Mesenchymal stem cell (in vitro differentiated cells and primary cell): ENCODE data around the gene TTC7B.
A peak's percentile ranks its signal among the peaks of the same experiment; 100 is the strongest.

ENCODE experiments used
- DNase-seq: peaks from one replicate; pipeline ENCODE4 v3.0.0-alpha.2; 2013
- H2AFZ ChIP-seq: one replicate; pipeline ENCODE4 v1.6.1; 2013; ENCODE audit warnings: low read depth, mild to moderate bottlenecking, control low read depth, inconsistent platforms, low read length, moderate library complexity
- H2AK5ac ChIP-seq: 2 replicates; pipeline ENCODE4 v1.6.1; 2013; ENCODE audit warnings: low read length, moderate library complexity, mild to moderate bottlenecking, inconsistent platforms; ENCODE audit not compliant: severe bottlenecking
- H2BK120ac ChIP-seq: one replicate; pipeline ENCODE4 v1.6.1; 2013; ENCODE audit warnings: low read depth, mild to moderate bottlenecking, inconsistent platforms, low read length, moderate library complexity
- H2BK12ac ChIP-seq, 2 experiments: one replicate each; pipeline ENCODE4 v1.6.1; 2013; ENCODE audit warnings: inconsistent platforms in 2 of 2, low read length in 2 of 2, mild to moderate bottlenecking in 2 of 2, moderate library complexity in 2 of 2, control low read depth in 1 of 2
- H2BK15ac ChIP-seq: one replicate; pipeline ENCODE4 v1.6.1; 2013; ENCODE audit warnings: mild to moderate bottlenecking, low read depth, inconsistent platforms; ENCODE audit not compliant: poor library complexity, severe bottlenecking
- H2BK5ac ChIP-seq: 2 replicates; pipeline ENCODE4 v1.6.1; 2013; ENCODE audit warnings: low read depth, mild to moderate bottlenecking, low read length, control low read depth, inconsistent platforms; ENCODE audit not compliant: poor library complexity, severe bottlenecking
- H3K14ac ChIP-seq, 2 experiments: one replicate each; pipeline ENCODE4 v1.6.1; 2013; ENCODE audit warnings: inconsistent platforms in 2 of 2, low read length in 2 of 2, control low read depth in 1 of 2, mild to moderate bottlenecking in 1 of 2, moderate library complexity in 1 of 2
- H3K18ac ChIP-seq, 2 experiments: one replicate each; pipeline ENCODE4 v1.6.1; 2013; ENCODE audit warnings: inconsistent platforms in 2 of 2, low read length in 2 of 2, control low read depth in 1 of 2, low read depth in 1 of 2, mild to moderate bottlenecking in 1 of 2
- H3K23ac ChIP-seq, 2 experiments: one replicate each; pipeline ENCODE4 v1.6.1; 2013; ENCODE audit warnings: inconsistent platforms in 2 of 2, low read length in 2 of 2, mild to moderate bottlenecking in 2 of 2, moderate library complexity in 2 of 2, control low read depth in 1 of 2
- H3K27ac ChIP-seq: 2 replicates; pipeline ENCODE4 v1.5.1; 2013; ENCODE audit warnings: mild to moderate bottlenecking, moderate library complexity, low read length, control low read depth, inconsistent platforms; ENCODE audit not compliant: poor library complexity, severe bottlenecking
- H3K27me3 ChIP-seq, 2 experiments: 2 replicates each; pipeline versions ENCODE4 v1.6.1 to v1.7.0; 2013; ENCODE audit warnings: low read length in 2 of 2, mild to moderate bottlenecking in 2 of 2, moderate library complexity in 2 of 2, control low read depth in 1 of 2, inconsistent platforms in 1 of 2; ENCODE audit not compliant: control insufficient read depth in 1 of 2, insufficient read depth in 1 of 2
- H3K36me3 ChIP-seq, 2 experiments: 2 replicates each; pipeline versions ENCODE4 v1.6.1 to v1.7.0; 2013; ENCODE audit warnings: low read length in 2 of 2, control low read depth in 1 of 2, inconsistent platforms in 1 of 2, low read depth in 1 of 2, mild to moderate bottlenecking in 1 of 2; ENCODE audit not compliant: insufficient read depth in 2 of 2, control insufficient read depth in 1 of 2
- H3K4ac ChIP-seq, 2 experiments: one replicate each; pipeline ENCODE4 v1.6.1; 2013; ENCODE audit warnings: inconsistent platforms in 2 of 2, low read length in 2 of 2, mild to moderate bottlenecking in 2 of 2, moderate library complexity in 2 of 2, control low read depth in 1 of 2, low read depth in 1 of 2
- H3K4me1 ChIP-seq: 2 replicates; pipeline ENCODE4 v1.6.1; 2013; ENCODE audit warnings: low read depth, low read length, control low read depth; ENCODE audit not compliant: control insufficient read depth, insufficient read depth
- H3K4me2 ChIP-seq: 2 replicates; pipeline ENCODE4 v1.6.1; 2013; ENCODE audit warnings: low read length, mild to moderate bottlenecking, inconsistent platforms; ENCODE audit not compliant: poor library complexity, severe bottlenecking
- H3K4me3 ChIP-seq, 2 experiments: 2 replicates each; pipeline versions ENCODE4 v1.5.1 to v1.7.0; 2013; ENCODE audit warnings: low read length in 2 of 2, mild to moderate bottlenecking in 2 of 2, control low read depth in 1 of 2, low read depth in 1 of 2; ENCODE audit not compliant: insufficient read depth in 1 of 2
- H3K79me1 ChIP-seq: replicated peaks from 2 replicates; pipeline ENCODE4 v1.6.1; 2013; ENCODE audit warnings: mild to moderate bottlenecking, control low read depth, low read length, inconsistent platforms; ENCODE audit not compliant: poor library complexity, severe bottlenecking
- H3K9ac ChIP-seq: 2 replicates; pipeline ENCODE4 v1.7.0; 2013; ENCODE audit warnings: mild to moderate bottlenecking, low read length, moderate library complexity
- H3K9me3 ChIP-seq: 2 replicates; pipeline ENCODE4 v1.7.0; 2013; ENCODE audit warnings: mild to moderate bottlenecking, low read length; ENCODE audit not compliant: control insufficient read depth
- H4K8ac ChIP-seq: one replicate; pipeline ENCODE4 v1.6.1; 2013; ENCODE audit warnings: inconsistent platforms, mild to moderate bottlenecking, low read length, moderate library complexity
- H4K91ac ChIP-seq: one replicate; pipeline ENCODE4 v1.6.1; 2013; ENCODE audit warnings: mild to moderate bottlenecking, low read length, inconsistent platforms
- WGBS: methylation state at CpG from one replicate; pipeline ENCODE4 v1.1.7; 2013; ENCODE audit warnings: mixed read lengths; 5-methylcytosine and 5-hydroxymethylcytosine counted together

TTC7B gene

DNA sequence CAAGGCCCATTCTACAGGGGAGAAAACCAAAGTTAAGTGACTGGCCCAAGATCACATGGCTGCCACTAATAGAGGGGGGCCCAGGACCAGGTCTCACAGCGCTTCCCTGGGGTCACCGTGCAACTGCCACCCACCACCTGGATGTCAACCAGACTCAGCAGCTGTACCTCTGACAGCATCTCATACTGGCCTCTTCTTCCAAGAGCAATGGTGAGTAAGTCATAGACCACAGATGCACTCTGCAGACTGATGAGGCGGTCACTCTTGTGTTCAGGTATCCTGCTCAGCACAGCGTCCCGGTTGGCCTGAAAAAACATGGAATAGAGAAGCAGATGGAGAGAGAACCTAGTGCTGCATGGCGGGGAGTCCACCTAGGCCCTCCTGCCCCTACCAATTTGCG, 139.9 kb downstream of the TTC7B start:
- Histone ChIP-seq H4K91ac (no peak overlapping the region), H3K9ac (no peak overlapping the region), H3K14ac (no peak overlapping the region), H2AFZ (no peak overlapping the region), H2BK12ac (peak overlapping the region in 1 of 2 experiments; percentile 72), H3K27me3 (no peaks in the 10 kb centered on the region), H3K4me2 (no peak overlapping the region), H2BK15ac (no peak overlapping the region), H2BK5ac (no peak overlapping the region), H2AK5ac (no peak overlapping the region), H2BK120ac (no peak overlapping the region), H3K23ac (no peak overlapping the region), H3K4ac (peak overlapping the region in 1 of 2 experiments; percentile 71), H3K79me1 (no peaks in the 10 kb centered on the region), H3K36me3 (peaks cover 23 to 31% of the 10 kb centered on the region in 2 experiments), H3K4me3 (no peak overlapping the region), H3K4me1 (peaks cover 2% of the 10 kb centered on the region), H3K9me3 (no peaks in the 10 kb centered on the region), H3K18ac (peak overlapping the region; percentile 3 to 61), H4K8ac (no peak overlapping the region), H3K27ac (no peak overlapping the region)
- DNase-seq: no peak
- WGBS: 84% methylated on average over 7 of the region's 7 CpGs

DNA sequence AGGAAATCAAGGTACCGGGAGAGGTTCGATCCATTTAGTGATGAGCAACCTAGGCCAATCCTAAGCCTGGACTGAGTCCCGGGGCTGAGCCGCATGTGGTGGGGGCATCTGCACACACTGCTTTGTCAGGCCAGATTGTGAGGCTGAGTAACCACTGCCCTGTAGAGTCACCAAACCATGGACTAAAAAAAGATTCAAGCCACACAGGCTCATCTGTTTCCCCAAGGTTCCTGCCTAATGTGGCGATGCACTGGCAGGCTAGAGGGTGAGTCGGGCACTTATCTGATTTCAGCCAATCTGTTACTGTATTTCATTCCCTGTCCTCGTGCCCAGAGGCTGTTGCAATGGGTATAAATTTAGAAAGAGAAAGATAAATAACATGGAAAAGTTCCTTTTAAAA, 140.8 kb downstream of the TTC7B start:
- H3K18ac ChIP-seq: no peak overlapping the region
- no peak overlapping the region for H3K4me3 ChIP-seq
- H3K27ac ChIP-seq: no peak overlapping the region
- H3K4me1 ChIP-seq: peaks cover 2% of the 10 kb centered on the region
- H2BK5ac ChIP-seq: no peak overlapping the region
- WGBS: 76% methylated on average over 6 of the region's 7 CpGs
- peak; percentile 54 for DNase-seq
- H2AK5ac ChIP-seq: no peak overlapping the region
- no peak overlapping the region for H2AFZ ChIP-seq
- H3K23ac ChIP-seq: no peak overlapping the region
- peak overlapping the region; percentile 55 for H3K9ac ChIP-seq
- no peak overlapping the region for H3K4me2 ChIP-seq
- H2BK15ac ChIP-seq: no peak overlapping the region
- no peak overlapping the region for H2BK12ac ChIP-seq
- H3K36me3 ChIP-seq: peaks cover 23 to 37% of the 10 kb centered on the region in 2 experiments
- no peak overlapping the region for H4K8ac ChIP-seq
- no peak overlapping the region for H3K14ac ChIP-seq
- H3K9me3 ChIP-seq: no peaks in the 10 kb centered on the region
- no peak overlapping the region for H2BK120ac ChIP-seq
- no peak overlapping the region for H4K91ac ChIP-seq
- no peak overlapping the region for H3K4ac ChIP-seq
- H3K79me1 ChIP-seq: no peaks in the 10 kb centered on the region
- H3K27me3 ChIP-seq: no peaks in the 10 kb centered on the region

DNA sequence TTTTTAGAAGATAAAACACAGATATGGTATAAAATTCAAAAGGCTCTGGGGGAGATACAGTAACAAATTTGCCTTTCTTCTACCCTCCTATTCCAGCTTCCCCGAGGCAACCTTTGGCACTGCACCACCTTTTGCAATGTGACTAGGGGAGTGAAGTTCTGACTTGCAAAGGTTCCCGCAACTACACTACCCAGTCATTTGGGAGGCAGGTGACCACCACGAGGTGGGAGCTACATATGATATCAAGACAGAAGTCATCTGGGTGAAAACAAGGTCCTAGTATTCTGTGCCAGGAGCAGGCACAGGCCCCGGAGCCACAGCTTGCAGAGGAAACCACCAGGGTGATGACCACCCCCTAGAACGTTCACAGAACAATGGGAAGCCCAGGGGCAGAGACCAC, 141.5 kb downstream of the TTC7B start:
- WGBS: 68% methylated on average over 4 of the region's 5 CpGs

DNA sequence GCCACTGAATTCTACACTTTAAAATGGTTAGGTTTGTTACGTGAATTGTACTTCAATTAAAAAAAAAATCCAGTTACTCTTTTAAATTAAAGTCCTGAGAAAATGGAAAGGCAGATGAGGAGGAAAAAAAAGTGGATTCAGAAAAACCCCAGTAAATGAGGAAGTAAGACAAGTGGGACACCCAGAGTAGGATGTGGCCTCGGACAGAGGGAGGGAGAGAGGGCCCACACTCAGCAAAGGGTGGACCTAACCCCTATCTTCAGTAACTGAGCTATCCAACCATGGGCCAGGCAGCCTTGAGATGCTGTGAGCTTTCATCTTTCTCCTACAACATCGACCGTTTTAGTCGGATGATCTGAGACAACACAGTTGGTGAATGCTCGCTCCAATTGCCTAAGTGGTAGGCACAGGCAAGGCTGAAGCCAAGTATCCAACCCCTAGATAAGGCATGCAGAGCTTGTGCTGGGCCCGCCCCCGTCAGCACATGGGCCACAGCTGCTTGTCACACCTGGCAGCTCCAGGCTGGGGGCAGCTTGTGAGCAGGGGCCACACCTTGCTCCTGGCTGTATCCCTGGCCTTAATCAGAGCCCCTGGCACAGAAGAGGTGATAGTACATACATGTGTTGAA, 142.1 kb downstream of the TTC7B start:
- peaks cover 21 to 45% of the 10 kb centered on the region in 2 experiments for H3K36me3 ChIP-seq
- WGBS: 97% methylated on average over 7 of the region's 8 CpGs
- H2BK5ac ChIP-seq: no peak overlapping the region
- H2AFZ ChIP-seq: no peak overlapping the region
- no peak overlapping the region for H3K4me3 ChIP-seq
- no peak overlapping the region for H4K8ac ChIP-seq
- H3K79me1 ChIP-seq: no peaks in the 10 kb centered on the region
- no peak overlapping the region for H3K23ac ChIP-seq
- no peak overlapping the region for H2BK15ac ChIP-seq
- no peak overlapping the region for H3K4me2 ChIP-seq
- H3K4ac ChIP-seq: no peak overlapping the region
- no peak overlapping the region for H4K91ac ChIP-seq
- no peak for DNase-seq
- H3K27me3 ChIP-seq: no peaks in the 10 kb centered on the region
- H3K14ac ChIP-seq: no peak overlapping the region
- peaks cover 2% of the 10 kb centered on the region for H3K4me1 ChIP-seq
- peaks cover 5% of the 10 kb centered on the region for H3K9me3 ChIP-seq
- no peak overlapping the region for H2BK12ac ChIP-seq
- no peak overlapping the region for H3K18ac ChIP-seq
- no peak overlapping the region for H3K27ac ChIP-seq
- H2AK5ac ChIP-seq: no peak overlapping the region
- H3K9ac ChIP-seq: no peak overlapping the region
- no peak overlapping the region for H2BK120ac ChIP-seq

More for the DNA sequence above, 141.5 kb downstream of the TTC7B start:
- Histone ChIP-seq H2AK5ac (no peak overlapping the region), H3K4me1 (peaks cover 2% of the 10 kb centered on the region), H3K9me3 (peaks cover 5% of the 10 kb centered on the region), H4K8ac (no peak overlapping the region), H3K4me3 (no peak overlapping the region), H2BK120ac (no peak overlapping the region), H3K23ac (no peak overlapping the region), H4K91ac (no peak overlapping the region), H3K4ac (no peak overlapping the region), H2BK12ac (no peak overlapping the region), H3K4me2 (no peak overlapping the region), H2BK15ac (no peak overlapping the region), H2AFZ (no peak overlapping the region), H3K79me1 (no peaks in the 10 kb centered on the region), H3K36me3 (peaks cover 23 to 44% of the 10 kb centered on the region in 2 experiments), H3K27me3 (no peaks in the 10 kb centered on the region), H2BK5ac (no peak overlapping the region), H3K14ac (no peak overlapping the region), H3K27ac (no peak overlapping the region), H3K9ac (no peak overlapping the region), H3K18ac (no peak overlapping the region)
- no peak for DNase-seq
